Natural killer cell (primary cell): ENCODE results near the gene SLC12A8. TPM values are rescaled to one million over a fixed set of nuclear protein-coding genes. Genes with fewer than 3 reads are reported as not detected.

Experiments
- ATAC-seq, 3 donors: fragments of 150-1000 bp in 2 of 3; fragments of 200-7000 bp in 1 of 3; cut with Tn5 transposase; 1 replicate in 1 of 3; 2 replicates in 2 of 3; pipeline ENCODE4 v1.10.0; 2021; ENCODE audit warnings: mild to moderate bottlenecking in 2 of 3, moderate library complexity in 2 of 3
- DNase-seq, 2 donors: peaks; one replicate each; pipeline versions ENCODE4 v3.0.0 to v3.0.0-alpha.2; 2013 to 2021; ENCODE audit warnings: mixed read lengths in 1 of 2
- H3K27ac ChIP-seq: one replicate; pipeline ENCODE4 v1.5.1; 2013; ENCODE audit warnings: mild to moderate bottlenecking, low read length
- H3K27me3 ChIP-seq: one replicate; pipeline ENCODE4 v1.6.1; 2013; ENCODE audit warnings: low read length; ENCODE audit not compliant: control insufficient read depth, insufficient read depth
- H3K36me3 ChIP-seq: one replicate; pipeline ENCODE4 v1.6.1; 2013; ENCODE audit warnings: low read length; ENCODE audit not compliant: control insufficient read depth, insufficient read depth
- H3K4me1 ChIP-seq: one replicate; pipeline ENCODE4 v1.6.1; 2013; ENCODE audit warnings: low read length; ENCODE audit not compliant: control insufficient read depth, insufficient read depth
- H3K4me3 ChIP-seq: one replicate; pipeline ENCODE4 v1.5.1; 2013; ENCODE audit warnings: low read length
- H3K9me3 ChIP-seq: one replicate; pipeline ENCODE4 v1.6.1; 2013; ENCODE audit warnings: low read length; ENCODE audit not compliant: control insufficient read depth, insufficient read depth
- H3K27ac Mint-ChIP-seq, 2 donors: one replicate each; pipeline ENCODE4 v1.8.0; 2022; ENCODE audit warnings: mild to moderate bottlenecking in 2 of 2, mixed read lengths in 2 of 2, moderate library complexity in 1 of 2
- H3K27me3 Mint-ChIP-seq, 2 donors: one replicate each; pipeline ENCODE4 v1.8.0; 2022; ENCODE audit warnings: low read depth in 2 of 2, mixed read lengths in 2 of 2
- H3K36me3 Mint-ChIP-seq: one replicate; pipeline ENCODE4 v1.8.0; 2022; ENCODE audit warnings: mixed read lengths
- H3K4me1 Mint-ChIP-seq, 2 donors: one replicate each; pipeline ENCODE4 v1.8.0; 2022; ENCODE audit warnings: mixed read lengths in 2 of 2
- H3K4me3 Mint-ChIP-seq: one replicate; pipeline ENCODE4 v1.8.0; 2022; ENCODE audit warnings: mild to moderate bottlenecking, moderate library complexity, mixed read lengths
- H3K9me3 Mint-ChIP-seq, 2 donors: one replicate each; pipeline ENCODE4 v1.8.0; 2022; ENCODE audit warnings: mixed read lengths in 2 of 2
- WGBS: methylation state at CpG from one replicate; pipeline ENCODE4 v1.1.7; 2013; ENCODE audit warnings: missing lambda C conversion rate; ENCODE audit not compliant: insufficient coverage; 5-methylcytosine and 5-hydroxymethylcytosine counted together
- intact Hi-C: fragments of 100-400 bp; cut with micrococcal nuclease; formaldehyde crosslinking; loops from one replicate; pipeline ENCODE4 v1.14.2; 2022
- total RNA-seq, 4 donors: library from RNA; stranded (reverse); fragments of 120-200 nt in 1 of 4; gene quantifications; one replicate each; pipeline versions ENCODE4 v1.2.3 to v1.2.4, GENCODE V29; 2013 to 2022
- TF ChIP-seq, protein P1 (sequence below): fragments of 200-600 bp; IDR thresholded peaks from one replicate; pipeline ENCODE4 v1.8.0; 2022; ENCODE audit warnings: antibody characterized with exemption

Gene SLC12A8
- total RNA-seq, 3 donors from 2014 or later (not counting 1 experiment from before 2014, with no cell fraction given): 0.25 to 1.4 (median 0.61) TPM

- H3K9me3 Mint-ChIP-seq: no peaks in the 10 kb centered on the region
- H3K4me1 ChIP-seq: peaks cover 80% of the 10 kb centered on the region
- ATAC-seq (no peak), DNase-seq (no peak)
- peak overlapping the region; percentile 96 for H3K27ac Mint-ChIP-seq
- intact Hi-C loops: loop anchor here (2.0 kb wide), 1 partner anchor 14 kb away; no protein-coding TSS in a partner anchor
- no peaks in the 10 kb centered on the region for H3K9me3 ChIP-seq
- TF ChIP-seq, protein P1, sequence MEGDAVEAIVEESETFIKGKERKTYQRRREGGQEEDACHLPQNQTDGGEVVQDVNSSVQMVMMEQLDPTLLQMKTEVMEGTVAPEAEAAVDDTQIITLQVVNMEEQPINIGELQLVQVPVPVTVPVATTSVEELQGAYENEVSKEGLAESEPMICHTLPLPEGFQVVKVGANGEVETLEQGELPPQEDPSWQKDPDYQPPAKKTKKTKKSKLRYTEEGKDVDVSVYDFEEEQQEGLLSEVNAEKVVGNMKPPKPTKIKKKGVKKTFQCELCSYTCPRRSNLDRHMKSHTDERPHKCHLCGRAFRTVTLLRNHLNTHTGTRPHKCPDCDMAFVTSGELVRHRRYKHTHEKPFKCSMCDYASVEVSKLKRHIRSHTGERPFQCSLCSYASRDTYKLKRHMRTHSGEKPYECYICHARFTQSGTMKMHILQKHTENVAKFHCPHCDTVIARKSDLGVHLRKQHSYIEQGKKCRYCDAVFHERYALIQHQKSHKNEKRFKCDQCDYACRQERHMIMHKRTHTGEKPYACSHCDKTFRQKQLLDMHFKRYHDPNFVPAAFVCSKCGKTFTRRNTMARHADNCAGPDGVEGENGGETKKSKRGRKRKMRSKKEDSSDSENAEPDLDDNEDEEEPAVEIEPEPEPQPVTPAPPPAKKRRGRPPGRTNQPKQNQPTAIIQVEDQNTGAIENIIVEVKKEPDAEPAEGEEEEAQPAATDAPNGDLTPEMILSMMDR: no peak
- no peaks in the 10 kb centered on the region for H3K36me3 ChIP-seq
- H3K4me1 Mint-ChIP-seq: peaks cover 52 to 86% of the 10 kb centered on the region in 2 donors
- peak overlapping the region; percentile 82 for H3K27ac ChIP-seq
- peak overlapping the region; percentile 97 for H3K4me3 Mint-ChIP-seq
- H3K36me3 Mint-ChIP-seq: no peaks in the 10 kb centered on the region
- 100% methylated on average over 5 of the region's 6 CpGs for WGBS
- H3K4me3 ChIP-seq: no peak overlapping the region
- no peaks in the 10 kb centered on the region for H3K27me3 ChIP-seq
- no peaks in the 10 kb centered on the region for H3K27me3 Mint-ChIP-seq
These were observed 162.0 kb downstream of the SLC12A8 start for GRCh38 chr3:125050488-125051090.

DNA sequence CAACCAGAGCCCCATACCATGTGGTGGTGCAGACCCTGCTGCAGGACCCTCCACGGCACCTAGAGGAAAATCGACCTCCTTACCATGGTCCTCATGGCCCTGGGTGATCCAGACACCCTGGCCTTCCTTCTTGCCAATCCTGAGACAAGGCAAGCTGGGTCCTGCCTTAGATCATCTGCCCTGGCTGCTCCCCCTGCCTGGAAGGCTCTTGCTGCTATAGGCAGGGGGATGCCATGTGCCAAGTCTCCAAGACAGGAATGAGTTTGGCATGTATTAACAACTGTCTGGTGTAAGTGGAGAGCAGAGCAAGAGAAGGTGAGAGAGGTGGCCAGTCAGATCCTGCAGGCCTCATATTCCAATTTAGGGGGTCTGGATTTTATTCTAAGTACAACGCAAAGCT, 164.3 kb downstream of the SLC12A8 start:
- intact Hi-C loops: no loop called here
- Histone ChIP-seq H3K4me3 (no peak overlapping the region), H3K36me3 (peaks cover 2% of the 10 kb centered on the region), H3K9me3 (no peaks in the 10 kb centered on the region), H3K27ac (no peak overlapping the region), H3K4me1 (peaks cover 83% of the 10 kb centered on the region), H3K27me3 (no peaks in the 10 kb centered on the region)
- Mint-ChIP-seq H3K4me3 (peak overlapping the region; percentile 45), H3K27ac (peak overlapping the region; percentile 96), H3K9me3 (no peaks in the 10 kb centered on the region), H3K4me1 (peaks cover 33 to 68% of the 10 kb centered on the region in 2 donors), H3K27me3 (no peaks in the 10 kb centered on the region), H3K36me3 (no peaks in the 10 kb centered on the region)
- ATAC-seq (no peak), DNase-seq (no peak)
- TF ChIP-seq, protein P1: no peak
- WGBS: 96% methylated on average over 3 of the region's 3 CpGs

DNA sequence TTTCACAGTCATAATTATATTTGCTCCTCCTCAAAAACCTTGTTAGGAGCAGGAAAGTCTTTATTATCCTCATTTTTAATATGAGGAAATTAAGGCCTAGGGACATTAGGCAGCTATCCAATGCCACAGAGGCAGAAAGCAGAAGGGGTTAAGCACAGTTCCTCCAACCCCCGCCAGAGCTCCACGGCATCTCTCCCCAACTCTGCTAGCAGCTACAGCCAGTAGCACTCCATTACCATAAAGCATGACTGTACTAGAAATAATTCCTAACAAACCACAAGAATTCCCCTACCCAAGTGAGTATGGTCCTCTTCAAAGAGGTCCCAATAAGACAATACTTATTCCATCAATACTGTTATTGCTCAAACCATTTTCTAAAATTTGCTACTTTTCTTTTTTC, 166.6 kb downstream of the SLC12A8 start:
- DNase-seq: no peak
- no peak overlapping the region for H3K4me3 Mint-ChIP-seq

More for the DNA sequence above, 166.6 kb downstream of the SLC12A8 start:
- Histone ChIP-seq H3K4me1 (peaks cover 67% of the 10 kb centered on the region), H3K27me3 (no peaks in the 10 kb centered on the region), H3K9me3 (no peaks in the 10 kb centered on the region), H3K36me3 (peaks cover 9% of the 10 kb centered on the region), H3K27ac (no peak overlapping the region), H3K4me3 (no peak overlapping the region)
- H3K36me3 Mint-ChIP-seq: no peaks in the 10 kb centered on the region
- H3K27me3 Mint-ChIP-seq: no peaks in the 10 kb centered on the region
- no peak overlapping the region for H3K27ac Mint-ChIP-seq
- no peak for ATAC-seq
- H3K9me3 Mint-ChIP-seq: no peaks in the 10 kb centered on the region
- 77% methylated on average over 2 of the region's 2 CpGs for WGBS
- TF ChIP-seq, protein P1: no peak
- intact Hi-C loops: no loop called here
- peaks cover 20 to 54% of the 10 kb centered on the region in 2 donors for H3K4me1 Mint-ChIP-seq
